ENCODE measurements around the gene TOPORS. TPM values are rescaled to one million over a fixed set of nuclear protein-coding genes. Genes with fewer than 3 reads are reported as not detected.
"Not testable (repeated sequence)": the region's sequence is repeated elsewhere in the genome, so short reads cannot be mapped to it uniquely, and the experiment has no call there.

TOPORS gene
- total and polyA plus RNA-seq, 2 donors = 12.1 to 22.1 TPM

DNA sequence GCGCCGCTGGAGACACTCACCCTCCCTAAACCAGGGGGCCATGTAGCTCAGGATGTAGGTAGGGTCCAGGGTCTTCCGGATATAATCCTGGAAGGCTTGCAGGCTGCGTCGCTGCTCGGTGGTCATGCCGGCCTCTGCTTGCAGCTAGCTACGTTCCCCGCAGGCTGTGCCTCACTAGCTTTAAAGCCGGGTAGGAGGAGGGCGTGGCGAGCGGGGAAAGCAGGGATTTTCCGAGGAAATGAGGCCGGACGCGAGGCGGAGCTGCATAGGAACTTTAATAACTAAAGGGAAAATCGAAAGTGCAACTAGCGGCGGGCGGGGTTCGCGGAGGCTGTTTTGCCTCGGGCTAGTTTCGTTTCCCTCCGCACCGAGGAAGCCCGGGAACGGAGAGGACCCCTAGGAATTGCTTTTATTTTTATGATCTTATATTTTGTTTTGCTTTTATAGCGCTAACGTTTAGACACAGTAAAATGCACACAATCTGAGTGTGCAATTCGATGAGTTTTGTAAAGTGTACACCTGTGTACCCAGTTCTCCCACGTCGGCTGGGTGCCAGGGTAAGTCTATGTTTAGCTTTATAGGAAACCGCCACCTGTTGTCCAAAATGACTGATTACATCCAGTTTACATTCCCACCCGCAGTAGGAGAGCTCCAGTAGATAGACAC, 26.2 kb downstream of the TOPORS start, which contains the start of gene RIGI:
TSS of gene RIGI (minus strand) at position 156 of the 666 bp plus-strand sequence. CDS start at position 126, 30 bp downstream.
- Histone ChIP-seq H3K4me1 (ENCODE audit: control insufficient read depth in 2 of 2, insufficient read depth in 2 of 2, low read length in 2 of 2) (peaks cover 0 to 8% of the 10 kb centered on the region in 2 donors), H3K27ac (ENCODE audit: low read depth in 1 of 2, low read length in 1 of 2) (peak within 1 kb of the TSS; percentile 76 to 77), H3K36me3 (ENCODE audit: control insufficient read depth in 2 of 2, insufficient read depth in 2 of 2, low read length in 1 of 2) (no peaks in the 10 kb centered on the region), H3K9me3 (ENCODE audit: control insufficient read depth in 2 of 2, insufficient read depth in 1 of 2, low read length in 1 of 2) (no peaks in the 10 kb centered on the region), H3K27me3 (ENCODE audit: control insufficient read depth in 2 of 2, insufficient read depth in 1 of 2, low read length in 1 of 2) (no peaks in the 10 kb centered on the region), H3K4me3 (ENCODE audit: low read length in 2 of 2) (peak within 1 kb of the TSS; percentile 54 to 92)
- peak; percentile 62 to 90 (median 75) for DNase-seq (ENCODE audit: low read depth in 6 of 9, low spot score in 9 of 9)
- under 1% methylated on average over 37 of the region's 37 CpGs for WGBS

DNA sequence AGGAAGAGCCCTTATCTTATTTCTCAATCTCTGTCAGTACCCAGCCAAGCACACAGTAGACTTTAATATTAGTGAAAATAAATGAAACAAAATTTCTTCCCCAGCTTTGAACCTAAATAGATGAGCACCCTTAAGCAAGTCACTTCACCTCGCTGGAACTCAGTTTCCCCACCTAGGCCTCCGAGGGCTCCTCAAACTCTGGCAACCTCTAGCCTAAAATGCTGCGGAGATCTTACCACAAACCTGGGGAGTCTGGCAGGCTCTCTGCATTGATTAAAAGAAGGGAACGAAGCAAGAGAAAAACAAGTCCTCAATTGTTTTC, 26.7 kb downstream of the TOPORS start:
- Histone ChIP-seq H3K9me3 (ENCODE audit: control insufficient read depth in 2 of 2, insufficient read depth in 1 of 2, low read length in 1 of 2) (peaks cover 0 to 2% of the 10 kb centered on the region in 2 donors), H3K27ac (ENCODE audit: low read depth in 1 of 2, low read length in 1 of 2) (peak overlapping the region; percentile 76 to 77), H3K27me3 (ENCODE audit: control insufficient read depth in 2 of 2, insufficient read depth in 1 of 2, low read length in 1 of 2) (no peaks in the 10 kb centered on the region), H3K36me3 (ENCODE audit: control insufficient read depth in 2 of 2, insufficient read depth in 2 of 2, low read length in 1 of 2) (no peaks in the 10 kb centered on the region), H3K4me1 (ENCODE audit: control insufficient read depth in 2 of 2, insufficient read depth in 2 of 2, low read length in 2 of 2) (peaks cover 0 to 8% of the 10 kb centered on the region in 2 donors), H3K4me3 (ENCODE audit: low read length in 2 of 2) (peak overlapping the region; percentile 54 to 92)
- DNase-seq (ENCODE audit: low read depth in 6 of 9, low spot score in 9 of 9) = peak in 1 of 9 donors; percentile 19
- under 1% methylated on average over 4 of the region's 4 CpGs for WGBS

DNA sequence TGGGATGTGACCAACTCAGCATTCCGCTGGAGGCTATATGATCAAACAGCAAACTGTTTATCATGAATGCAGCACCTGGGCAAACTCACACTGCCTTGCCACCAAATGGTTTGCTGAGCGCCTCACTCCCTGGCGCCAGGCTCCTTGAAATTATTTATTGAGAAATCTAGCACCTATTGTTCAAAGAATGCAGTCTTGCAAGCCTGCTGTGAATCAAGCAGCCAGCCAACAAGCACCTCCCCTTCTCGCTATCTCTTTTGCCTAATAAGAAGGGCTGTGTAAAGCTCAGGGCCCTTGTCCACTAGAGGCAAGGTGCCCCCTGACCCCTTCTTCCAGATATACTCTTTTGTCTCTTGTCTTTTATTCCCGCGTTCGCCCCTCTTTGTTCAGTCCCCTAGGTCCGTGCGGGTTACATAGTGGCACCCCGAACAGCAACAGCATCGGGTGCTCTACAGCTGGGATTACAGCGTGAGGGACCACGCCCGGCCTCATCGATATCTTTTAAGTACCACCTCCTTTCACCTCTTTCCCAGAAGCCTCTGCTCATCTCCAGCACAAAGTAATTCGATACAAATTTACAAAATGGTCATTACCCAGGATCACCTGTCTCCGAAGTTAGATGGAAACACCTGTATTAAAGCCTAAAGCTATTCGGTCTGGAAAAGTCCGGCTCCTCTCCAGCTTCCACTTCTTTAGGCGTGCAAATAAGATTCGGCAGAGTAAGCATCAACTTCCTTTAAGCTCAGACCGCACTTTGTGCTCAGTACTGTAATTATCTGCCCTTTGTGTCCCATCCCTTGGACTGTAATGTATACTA, 27.3 kb downstream of the TOPORS start:
- Histone ChIP-seq H3K36me3 (ENCODE audit: control insufficient read depth in 2 of 2, insufficient read depth in 2 of 2, low read length in 1 of 2) (no peaks in the 10 kb centered on the region), H3K4me1 (ENCODE audit: control insufficient read depth in 2 of 2, insufficient read depth in 2 of 2, low read length in 2 of 2) (peaks cover 0 to 8% of the 10 kb centered on the region in 2 donors), H3K4me3 (ENCODE audit: low read length in 2 of 2) (peak overlapping the region; percentile 54 to 92), H3K9me3 (ENCODE audit: control insufficient read depth in 2 of 2, insufficient read depth in 1 of 2, low read length in 1 of 2) (peaks cover 0 to 3% of the 10 kb centered on the region in 2 donors), H3K27ac (ENCODE audit: low read depth in 1 of 2, low read length in 1 of 2) (peak overlapping the region; percentile 76 to 77), H3K27me3 (ENCODE audit: control insufficient read depth in 2 of 2, insufficient read depth in 1 of 2, low read length in 1 of 2) (no peaks in the 10 kb centered on the region)
- peak in 5 of 9 donors; percentile 2 to 22 (median 14) for DNase-seq (ENCODE audit: low read depth in 6 of 9, low spot score in 9 of 9)
- WGBS = 44% methylated on average over 22 of the region's 22 CpGs

DNA sequence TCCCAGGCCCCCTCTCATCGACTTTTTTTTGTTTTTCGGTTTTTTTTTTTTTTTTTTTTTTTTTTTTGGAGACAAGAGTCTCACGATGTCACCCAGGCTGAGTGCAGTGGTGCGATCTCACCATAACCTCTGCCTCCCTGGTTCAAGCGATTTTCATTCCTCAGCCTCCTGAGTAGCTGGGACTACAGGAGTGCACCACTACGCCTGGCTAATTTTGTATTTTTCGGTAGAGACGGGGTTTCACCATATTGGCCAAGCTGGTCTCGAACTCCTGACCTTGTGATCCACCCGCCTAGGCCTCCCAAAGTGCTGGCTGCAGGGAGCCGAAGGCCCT, 27.9 kb downstream of the TOPORS start:
- not testable (repeated sequence) for H3K27me3 ChIP-seq (ENCODE audit: control insufficient read depth in 2 of 2, insufficient read depth in 1 of 2, low read length in 1 of 2); H3K4me3 ChIP-seq (ENCODE audit: low read length in 2 of 2); H3K36me3 ChIP-seq (ENCODE audit: control insufficient read depth in 2 of 2, insufficient read depth in 2 of 2, low read length in 1 of 2); H3K9me3 ChIP-seq (ENCODE audit: control insufficient read depth in 2 of 2, insufficient read depth in 1 of 2, low read length in 1 of 2); H3K27ac ChIP-seq (ENCODE audit: low read depth in 1 of 2, low read length in 1 of 2); H3K4me1 ChIP-seq (ENCODE audit: control insufficient read depth in 2 of 2, insufficient read depth in 2 of 2, low read length in 2 of 2); DNase-seq (ENCODE audit: low read depth in 6 of 9, low spot score in 9 of 9)
- 96% methylated on average over 11 of the region's 11 CpGs for WGBS

DNA sequence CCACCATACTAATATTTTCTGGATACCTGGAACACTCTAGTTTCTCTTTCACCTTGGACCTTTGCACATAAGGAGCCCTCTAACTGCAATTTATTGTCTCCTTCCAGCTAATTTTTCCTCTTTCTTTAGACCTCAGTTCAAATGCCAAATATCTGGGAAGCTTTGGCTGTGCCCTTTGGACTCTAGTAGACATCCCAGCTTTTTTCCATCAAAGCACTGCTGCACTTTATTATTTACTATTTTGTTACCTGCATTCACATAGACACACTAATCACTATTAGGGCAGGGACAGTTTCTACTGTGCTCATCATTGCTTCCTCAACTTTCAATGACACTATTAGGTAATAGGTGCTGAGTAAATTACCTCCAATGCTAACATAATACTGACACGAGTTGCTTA, 28.5 kb downstream of the TOPORS start:
- H3K9me3 ChIP-seq (ENCODE audit: control insufficient read depth in 2 of 2, insufficient read depth in 1 of 2, low read length in 1 of 2) = peaks cover 0 to 4% of the 10 kb centered on the region in 2 donors
- H3K4me1 ChIP-seq (ENCODE audit: control insufficient read depth in 2 of 2, insufficient read depth in 2 of 2, low read length in 2 of 2) = peaks cover 0 to 8% of the 10 kb centered on the region in 2 donors
- no peak for DNase-seq (ENCODE audit: low read depth in 6 of 9, low spot score in 9 of 9)
- no peaks in the 10 kb centered on the region for H3K27me3 ChIP-seq (ENCODE audit: control insufficient read depth in 2 of 2, insufficient read depth in 1 of 2, low read length in 1 of 2)
- no peak overlapping the region for H3K4me3 ChIP-seq (ENCODE audit: low read length in 2 of 2)
- no peak overlapping the region for H3K27ac ChIP-seq (ENCODE audit: low read depth in 1 of 2, low read length in 1 of 2)
- 58% methylated on average over 1 of the region's 1 CpG for WGBS
- no peaks in the 10 kb centered on the region for H3K36me3 ChIP-seq (ENCODE audit: control insufficient read depth in 2 of 2, insufficient read depth in 2 of 2, low read length in 1 of 2)

DNA sequence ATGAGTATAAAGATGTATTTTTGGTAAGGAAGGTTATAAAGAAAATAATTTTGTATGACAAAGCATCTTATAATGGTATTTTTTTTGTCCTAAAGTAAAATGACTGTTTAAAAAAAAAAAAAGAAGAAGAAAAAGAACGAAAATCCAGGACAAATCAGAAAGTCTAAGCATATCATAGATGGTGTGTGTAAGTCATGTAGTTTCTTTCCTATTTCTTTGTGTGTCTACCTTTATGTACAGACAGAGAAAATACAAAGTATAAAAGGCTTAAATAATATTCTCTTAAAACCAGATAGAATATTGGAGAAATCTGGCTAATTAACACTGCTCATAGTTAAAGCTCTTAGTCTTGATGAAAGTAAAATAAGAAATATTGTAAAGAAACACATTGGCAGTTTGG, 34.1 kb downstream of the TOPORS start:
- H3K4me3 ChIP-seq (ENCODE audit: low read length in 2 of 2) = no peak overlapping the region
- WGBS = 96% methylated on average over 1 of the region's 1 CpG
- H3K36me3 ChIP-seq (ENCODE audit: control insufficient read depth in 2 of 2, insufficient read depth in 2 of 2, low read length in 1 of 2) = no peaks in the 10 kb centered on the region
- DNase-seq (ENCODE audit: low read depth in 6 of 9, low spot score in 9 of 9) = no peak
- H3K27me3 ChIP-seq (ENCODE audit: control insufficient read depth in 2 of 2, insufficient read depth in 1 of 2, low read length in 1 of 2) = no peaks in the 10 kb centered on the region
- H3K9me3 ChIP-seq (ENCODE audit: control insufficient read depth in 2 of 2, insufficient read depth in 1 of 2, low read length in 1 of 2) = peaks cover 0 to 7% of the 10 kb centered on the region in 2 donors
- no peak overlapping the region for H3K27ac ChIP-seq (ENCODE audit: low read depth in 1 of 2, low read length in 1 of 2)
- H3K4me1 ChIP-seq (ENCODE audit: control insufficient read depth in 2 of 2, insufficient read depth in 2 of 2, low read length in 2 of 2) = no peaks in the 10 kb centered on the region

DNA sequence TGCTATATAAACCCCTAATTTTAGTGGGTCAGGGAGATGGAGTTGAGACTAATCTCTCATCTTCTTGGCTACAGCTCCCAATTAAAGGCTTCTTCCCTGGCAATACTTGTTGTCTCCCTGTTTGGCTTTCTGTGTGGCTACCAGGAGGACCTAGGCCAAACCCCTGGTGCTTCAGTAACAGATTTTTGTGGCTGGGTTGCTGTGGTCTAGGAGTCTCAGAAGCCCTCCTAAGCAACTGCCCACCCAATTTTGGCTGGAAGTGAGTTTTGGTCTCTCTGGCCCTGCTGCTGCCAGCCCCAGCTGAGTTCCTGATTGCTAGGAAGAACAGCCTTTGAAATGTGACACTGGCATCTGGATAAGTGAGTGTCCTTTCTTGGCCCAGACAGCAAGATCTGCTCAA, 36.1 kb downstream of the TOPORS start:
- no peak overlapping the region for H3K27ac ChIP-seq (ENCODE audit: low read depth in 1 of 2, low read length in 1 of 2)
- H3K4me3 ChIP-seq (ENCODE audit: low read length in 2 of 2) = no peak overlapping the region
- H3K36me3 ChIP-seq (ENCODE audit: control insufficient read depth in 2 of 2, insufficient read depth in 2 of 2, low read length in 1 of 2) = no peaks in the 10 kb centered on the region
- no peaks in the 10 kb centered on the region for H3K27me3 ChIP-seq (ENCODE audit: control insufficient read depth in 2 of 2, insufficient read depth in 1 of 2, low read length in 1 of 2)
- peaks cover 0 to 7% of the 10 kb centered on the region in 2 donors for H3K9me3 ChIP-seq (ENCODE audit: control insufficient read depth in 2 of 2, insufficient read depth in 1 of 2, low read length in 1 of 2)
- DNase-seq (ENCODE audit: low read depth in 6 of 9, low spot score in 9 of 9) = no peak
- H3K4me1 ChIP-seq (ENCODE audit: control insufficient read depth in 2 of 2, insufficient read depth in 2 of 2, low read length in 2 of 2) = no peaks in the 10 kb centered on the region

DNA sequence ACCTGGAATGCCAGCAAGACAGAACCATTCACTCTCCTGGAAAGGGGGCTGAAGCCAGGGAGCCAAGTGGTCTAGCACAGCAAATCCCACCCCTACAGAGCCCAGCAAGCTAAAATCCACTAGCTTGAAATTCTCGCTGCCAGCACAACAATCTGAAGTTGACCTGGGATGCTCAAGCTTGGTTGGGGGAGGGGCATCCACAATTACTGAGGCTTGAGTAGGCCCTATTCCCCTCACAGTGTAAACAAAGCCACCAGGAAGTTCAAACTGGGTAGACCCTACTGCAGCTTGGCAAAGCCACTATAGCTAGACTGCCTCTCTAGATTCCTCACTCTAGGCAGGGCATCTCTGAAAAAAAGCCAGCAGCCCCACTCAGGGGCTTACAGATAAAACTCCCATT, 43.7 kb downstream of the TOPORS start:
- 98% methylated on average over 1 of the region's 1 CpG for WGBS
- Histone ChIP-seq H3K4me1 (ENCODE audit: control insufficient read depth in 2 of 2, insufficient read depth in 2 of 2, low read length in 2 of 2) (no peaks in the 10 kb centered on the region), H3K4me3 (ENCODE audit: low read length in 2 of 2) (no peak overlapping the region), H3K36me3 (ENCODE audit: control insufficient read depth in 2 of 2, insufficient read depth in 2 of 2, low read length in 1 of 2) (no peaks in the 10 kb centered on the region), H3K27ac (ENCODE audit: low read depth in 1 of 2, low read length in 1 of 2) (no peak overlapping the region), H3K27me3 (ENCODE audit: control insufficient read depth in 2 of 2, insufficient read depth in 1 of 2, low read length in 1 of 2) (no peaks in the 10 kb centered on the region), H3K9me3 (ENCODE audit: control insufficient read depth in 2 of 2, insufficient read depth in 1 of 2, low read length in 1 of 2) (no peaks in the 10 kb centered on the region)
- DNase-seq (ENCODE audit: low read depth in 6 of 9, low spot score in 9 of 9) = no peak

DNA sequence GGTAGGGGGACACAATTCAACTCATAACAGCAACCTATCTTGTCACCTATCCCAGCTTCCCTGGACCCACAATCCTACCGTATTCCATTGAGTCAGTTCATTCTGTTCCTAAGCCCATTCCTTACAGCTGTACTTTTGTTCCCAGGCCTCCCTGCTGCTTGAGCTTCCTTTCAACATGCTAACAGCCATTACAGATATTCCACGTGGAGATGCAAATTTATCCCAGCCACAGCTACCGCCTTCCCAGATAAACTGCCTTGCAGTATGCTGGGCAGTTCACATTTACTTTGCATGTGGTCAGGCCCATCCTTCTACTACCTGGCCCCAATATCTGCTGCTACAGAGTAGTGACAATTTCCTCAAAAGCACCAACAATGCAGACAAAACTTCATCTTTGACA, 49.4 kb downstream of the TOPORS start:
- H3K27me3 ChIP-seq (ENCODE audit: control insufficient read depth in 2 of 2, insufficient read depth in 1 of 2, low read length in 1 of 2) = no peaks in the 10 kb centered on the region
- no peaks in the 10 kb centered on the region for H3K9me3 ChIP-seq (ENCODE audit: control insufficient read depth in 2 of 2, insufficient read depth in 1 of 2, low read length in 1 of 2)
- 97% methylated on average over 3 of the region's 3 CpGs for WGBS
- peaks cover 0 to 7% of the 10 kb centered on the region in 2 donors for H3K36me3 ChIP-seq (ENCODE audit: control insufficient read depth in 2 of 2, insufficient read depth in 2 of 2, low read length in 1 of 2)
- DNase-seq (ENCODE audit: low read depth in 6 of 9, low spot score in 9 of 9) = no peak
- no peaks in the 10 kb centered on the region for H3K4me1 ChIP-seq (ENCODE audit: control insufficient read depth in 2 of 2, insufficient read depth in 2 of 2, low read length in 2 of 2)
- H3K27ac ChIP-seq (ENCODE audit: low read depth in 1 of 2, low read length in 1 of 2) = no peak overlapping the region
- H3K4me3 ChIP-seq (ENCODE audit: low read length in 2 of 2) = no peak overlapping the region
